Kidney epithelial cell (primary cell): ENCODE data around the gene OR5M8. TPM values are rescaled to one million over a fixed set of nuclear protein-coding genes. Genes with fewer than 3 reads are reported as not detected.

Source experiments
- DNase-seq: peaks from one replicate; pipeline ENCODE4 v3.0.0-alpha.2; 2010; ENCODE audit warnings: low read depth
- H3K27me3 ChIP-seq: 2 replicates; pipeline ENCODE4 v1.6.0; 2011; ENCODE audit warnings: low read length; ENCODE audit not compliant: control insufficient read depth, insufficient read depth
- H3K36me3 ChIP-seq: 2 replicates; pipeline ENCODE4 v1.5.1; 2011; ENCODE audit warnings: low read length; ENCODE audit not compliant: control insufficient read depth, insufficient read depth
- H3K4me3 ChIP-seq: 2 replicates; pipeline ENCODE4 v1.5.1; 2011; ENCODE audit warnings: low read depth, mild to moderate bottlenecking, control low read depth, low read length
- total RNA-seq: library from RNA; depleted of rRNA; stranded (reverse); fragments of >200 nt; gene quantifications from 2 replicates; pipeline ENCODE4 v1.2.3, GENCODE V29; 2015
- TF ChIP-seq, protein P1 (sequence below): IDR thresholded peaks from 2 replicates; pipeline ENCODE4 v1.5.1; 2011; ENCODE audit warnings: mild to moderate bottlenecking, moderate library complexity, low read length, control low read depth, inconsistent platforms; ENCODE audit not compliant: insufficient read depth, poor library complexity, severe bottlenecking

The OR5M8 gene
- total RNA-seq, 1 donor from 2014 or later: not detected

DNA sequence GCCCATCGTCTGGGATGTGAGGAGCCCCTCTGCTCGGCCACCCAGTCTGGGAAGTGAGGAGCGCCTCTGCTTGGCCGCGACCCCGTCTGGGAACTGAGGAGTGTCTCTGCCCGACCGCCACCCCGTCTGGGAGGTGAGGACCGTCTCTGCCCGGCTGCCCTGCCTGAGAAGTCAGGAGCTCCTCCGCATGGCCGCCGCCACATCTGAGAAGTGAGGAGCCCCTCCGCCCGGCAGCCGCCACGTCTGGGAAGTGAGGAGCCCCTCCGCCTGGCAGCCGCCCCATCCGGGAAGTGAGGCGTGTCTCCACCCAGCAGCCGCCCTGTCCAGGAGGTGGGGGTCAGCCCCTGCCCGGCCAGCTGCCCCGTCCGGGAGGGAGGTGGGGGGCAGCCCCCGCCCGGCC, 5.8 kb upstream of the OR5M8 start:
- Histone ChIP-seq H3K36me3 (no peaks in the 10 kb centered on the region), H3K4me3 (no peak overlapping the region), H3K27me3 (no peaks in the 10 kb centered on the region)
- TF ChIP-seq, protein P1, sequence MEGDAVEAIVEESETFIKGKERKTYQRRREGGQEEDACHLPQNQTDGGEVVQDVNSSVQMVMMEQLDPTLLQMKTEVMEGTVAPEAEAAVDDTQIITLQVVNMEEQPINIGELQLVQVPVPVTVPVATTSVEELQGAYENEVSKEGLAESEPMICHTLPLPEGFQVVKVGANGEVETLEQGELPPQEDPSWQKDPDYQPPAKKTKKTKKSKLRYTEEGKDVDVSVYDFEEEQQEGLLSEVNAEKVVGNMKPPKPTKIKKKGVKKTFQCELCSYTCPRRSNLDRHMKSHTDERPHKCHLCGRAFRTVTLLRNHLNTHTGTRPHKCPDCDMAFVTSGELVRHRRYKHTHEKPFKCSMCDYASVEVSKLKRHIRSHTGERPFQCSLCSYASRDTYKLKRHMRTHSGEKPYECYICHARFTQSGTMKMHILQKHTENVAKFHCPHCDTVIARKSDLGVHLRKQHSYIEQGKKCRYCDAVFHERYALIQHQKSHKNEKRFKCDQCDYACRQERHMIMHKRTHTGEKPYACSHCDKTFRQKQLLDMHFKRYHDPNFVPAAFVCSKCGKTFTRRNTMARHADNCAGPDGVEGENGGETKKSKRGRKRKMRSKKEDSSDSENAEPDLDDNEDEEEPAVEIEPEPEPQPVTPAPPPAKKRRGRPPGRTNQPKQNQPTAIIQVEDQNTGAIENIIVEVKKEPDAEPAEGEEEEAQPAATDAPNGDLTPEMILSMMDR: no peak
- DNase-seq: no peak

- no peak for DNase-seq
- H3K4me3 ChIP-seq: no peak overlapping the region
- H3K27me3 ChIP-seq: no peaks in the 10 kb centered on the region
- TF ChIP-seq, protein P1: no peak
- no peaks in the 10 kb centered on the region for H3K36me3 ChIP-seq
Measured at GRCh38 chr11:56495117-56495516, 3.9 kb upstream of the OR5M8 start.

- no peak for DNase-seq
- H3K4me3 ChIP-seq: no peak overlapping the region
- H3K36me3 ChIP-seq: no peaks in the 10 kb centered on the region
- TF ChIP-seq, protein P1: no peak
- H3K27me3 ChIP-seq: no peaks in the 10 kb centered on the region
Measured at GRCh38 chr11:56486801-56487200, 4.4 kb downstream of the OR5M8 start.

GRCh38 chr11:56474729-56475235, 16.4 kb downstream of the OR5M8 start:
- TF ChIP-seq, protein P1: no peak
- Histone ChIP-seq H3K36me3 (no peaks in the 10 kb centered on the region), H3K4me3 (no peak overlapping the region), H3K27me3 (no peaks in the 10 kb centered on the region)
- no peak for DNase-seq

GRCh38 chr11:56473252-56473651, 17.9 kb downstream of the OR5M8 start, which contains the start of gene OR5M3:
OR5M3 (minus strand) TSS chr11:56473352; CDS start chr11:56470497, 2,855 bp downstream.
- no peak for DNase-seq
- H3K27me3 ChIP-seq: no peaks in the 10 kb centered on the region
- no peaks in the 10 kb centered on the region for H3K36me3 ChIP-seq
- no peak within 1 kb of the TSS for H3K4me3 ChIP-seq
- TF ChIP-seq, protein P1: no peak

GRCh38 chr11:56457076-56457475, 34.1 kb downstream of the OR5M8 start:
- Histone ChIP-seq H3K4me3 (no peak overlapping the region), H3K36me3 (no peaks in the 10 kb centered on the region), H3K27me3 (no peaks in the 10 kb centered on the region)
- DNase-seq: no peak
- TF ChIP-seq, protein P1: no peak
